Measurements from ENCODE around the gene PRPH. TPM values are rescaled to one million over a fixed set of nuclear protein-coding genes. Genes with fewer than 3 reads are reported as not detected.
"Not testable (repeated sequence)": the region's sequence is repeated elsewhere in the genome, so short reads cannot be mapped to it uniquely, and the experiment has no call there.

PRPH gene
- total RNA-seq = 0.26 and 0.51 TPM in 2 replicates

- DNase-seq (ENCODE audit: low read depth) = no peak
- Histone ChIP-seq H3K27me3 (ENCODE audit: control insufficient read depth, insufficient read depth, low read length) (peaks cover 38% of the 10 kb centered on the region), H3K36me3 (ENCODE audit: control insufficient read depth, insufficient read depth, low read length) (no peaks in the 10 kb centered on the region), H3K4me3 (ENCODE audit: low read depth, low read length) (no peak within 1 kb of the TSS)
- TF ChIP-seq, protein P1, sequence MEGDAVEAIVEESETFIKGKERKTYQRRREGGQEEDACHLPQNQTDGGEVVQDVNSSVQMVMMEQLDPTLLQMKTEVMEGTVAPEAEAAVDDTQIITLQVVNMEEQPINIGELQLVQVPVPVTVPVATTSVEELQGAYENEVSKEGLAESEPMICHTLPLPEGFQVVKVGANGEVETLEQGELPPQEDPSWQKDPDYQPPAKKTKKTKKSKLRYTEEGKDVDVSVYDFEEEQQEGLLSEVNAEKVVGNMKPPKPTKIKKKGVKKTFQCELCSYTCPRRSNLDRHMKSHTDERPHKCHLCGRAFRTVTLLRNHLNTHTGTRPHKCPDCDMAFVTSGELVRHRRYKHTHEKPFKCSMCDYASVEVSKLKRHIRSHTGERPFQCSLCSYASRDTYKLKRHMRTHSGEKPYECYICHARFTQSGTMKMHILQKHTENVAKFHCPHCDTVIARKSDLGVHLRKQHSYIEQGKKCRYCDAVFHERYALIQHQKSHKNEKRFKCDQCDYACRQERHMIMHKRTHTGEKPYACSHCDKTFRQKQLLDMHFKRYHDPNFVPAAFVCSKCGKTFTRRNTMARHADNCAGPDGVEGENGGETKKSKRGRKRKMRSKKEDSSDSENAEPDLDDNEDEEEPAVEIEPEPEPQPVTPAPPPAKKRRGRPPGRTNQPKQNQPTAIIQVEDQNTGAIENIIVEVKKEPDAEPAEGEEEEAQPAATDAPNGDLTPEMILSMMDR (IDR thresholded peaks at IDR 0.05; ENCODE audit: insufficient read depth, low read length, severe bottlenecking) = peak; percentile 1
- no peak for FAIRE-seq
Observed at GRCh38 chr12:49295082-49295936, at the start of gene PRPH. TSS of gene PRPH (plus strand) at chr12:49295147. CDS start at chr12:49295201, 54 bp downstream.

- H3K4me3 ChIP-seq (ENCODE audit: low read depth, low read length) = no peak overlapping the region
Observed at GRCh38 chr12:49251357-49251756, 43.6 kb upstream of the PRPH start.

DNA sequence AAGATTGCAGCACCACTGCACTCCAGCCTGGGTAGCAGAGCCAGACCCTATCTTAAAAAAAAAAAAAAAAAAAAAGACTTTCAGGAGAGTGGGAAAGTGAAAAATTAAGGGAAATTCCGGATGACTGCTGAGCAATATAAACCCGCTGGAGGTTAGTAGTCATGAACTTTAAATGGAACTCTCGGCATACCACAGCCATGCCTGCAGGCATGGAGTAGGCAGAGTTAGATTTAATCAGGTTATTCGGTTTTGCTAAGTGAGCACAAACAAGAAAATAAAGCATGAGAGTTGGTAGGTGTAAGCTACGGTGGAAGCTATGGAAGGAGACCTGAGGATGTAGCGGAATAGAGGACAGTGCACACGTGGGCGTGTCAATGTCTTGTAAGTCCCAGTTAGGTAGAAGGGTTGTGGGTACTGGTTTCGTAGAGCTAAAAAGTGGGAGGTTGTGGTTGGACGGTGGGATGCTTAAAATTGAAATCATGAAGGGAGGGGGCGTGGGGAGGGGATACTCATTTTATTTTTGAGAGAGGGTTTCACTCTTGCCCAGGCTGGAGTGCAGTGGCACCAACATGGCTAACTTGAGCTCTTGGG, 41.8 kb upstream of the PRPH start:
- TF ChIP-seq, protein P1 (IDR thresholded peaks at IDR 0.05; ENCODE audit: insufficient read depth, low read length, severe bottlenecking) = no peak
- Histone ChIP-seq H3K4me3 (ENCODE audit: low read depth, low read length) (no peak overlapping the region), H3K36me3 (ENCODE audit: control insufficient read depth, insufficient read depth, low read length) (no peaks in the 10 kb centered on the region), H3K27me3 (ENCODE audit: control insufficient read depth, insufficient read depth, low read length) (no peaks in the 10 kb centered on the region)
- FAIRE-seq = no peak
- DNase-seq (ENCODE audit: low read depth) = no peak

More at GRCh38 chr12:49251357-49251756, 43.6 kb upstream of the PRPH start:
- FAIRE-seq (no peak), DNase-seq (ENCODE audit: low read depth) (no peak)
- H3K36me3 ChIP-seq (ENCODE audit: control insufficient read depth, insufficient read depth, low read length) = no peaks in the 10 kb centered on the region
- TF ChIP-seq, protein P1 (IDR thresholded peaks at IDR 0.05; ENCODE audit: insufficient read depth, low read length, severe bottlenecking) = no peak
- no peaks in the 10 kb centered on the region for H3K27me3 ChIP-seq (ENCODE audit: control insufficient read depth, insufficient read depth, low read length)

DNA sequence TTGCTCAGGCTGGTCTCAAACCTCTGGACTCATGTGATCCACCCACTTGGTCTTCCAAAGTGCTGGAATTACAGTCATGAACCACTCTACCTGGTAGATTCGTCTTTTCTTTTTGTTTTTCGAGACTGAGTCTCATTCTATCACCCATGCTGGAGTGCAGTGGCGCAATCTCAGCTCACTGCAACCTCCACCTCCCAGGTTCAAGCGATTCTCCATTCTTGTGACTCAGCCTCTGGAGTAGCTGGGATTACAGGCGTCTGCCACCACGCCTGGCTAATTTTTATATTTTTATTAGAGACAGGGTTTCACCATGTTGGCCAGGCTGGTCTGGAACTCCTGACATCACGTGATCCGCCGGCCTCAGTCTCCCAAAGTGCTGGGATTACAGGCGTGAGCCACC, 39.5 kb upstream of the PRPH start:
- H3K27me3 ChIP-seq (ENCODE audit: control insufficient read depth, insufficient read depth, low read length); FAIRE-seq; DNase-seq (ENCODE audit: low read depth); H3K36me3 ChIP-seq (ENCODE audit: control insufficient read depth, insufficient read depth, low read length); H3K4me3 ChIP-seq (ENCODE audit: low read depth, low read length): not testable (repeated sequence)

- no peaks in the 10 kb centered on the region for H3K36me3 ChIP-seq (ENCODE audit: control insufficient read depth, insufficient read depth, low read length)
- DNase-seq (ENCODE audit: low read depth) (no peak), FAIRE-seq (no peak)
- no peak overlapping the region for H3K4me3 ChIP-seq (ENCODE audit: low read depth, low read length)
- H3K27me3 ChIP-seq (ENCODE audit: control insufficient read depth, insufficient read depth, low read length) = no peaks in the 10 kb centered on the region
- TF ChIP-seq, protein P1 (IDR thresholded peaks at IDR 0.05; ENCODE audit: insufficient read depth, low read length, severe bottlenecking) = no peak
Observed at GRCh38 chr12:49255857-49256637, 38.9 kb upstream of the PRPH start.

GRCh38 chr12:49257508-49258184, 37.3 kb upstream of the PRPH start:
- not testable (repeated sequence) for H3K4me3 ChIP-seq (ENCODE audit: low read depth, low read length); H3K27me3 ChIP-seq (ENCODE audit: control insufficient read depth, insufficient read depth, low read length); H3K36me3 ChIP-seq (ENCODE audit: control insufficient read depth, insufficient read depth, low read length); FAIRE-seq; DNase-seq (ENCODE audit: low read depth)

Measured in bronchial epithelial cell (primary cell).